Spleen (tissue), 11 donors: ENCODE measurements around the gene RCN1. TPM values are rescaled to one million over a fixed set of nuclear protein-coding genes. Genes with fewer than 3 reads are reported as not detected.
A peak's percentile ranks its signal among the peaks of the same experiment; 100 is the strongest.

Experiments used
- DNase-seq: peaks from one replicate; pipeline ENCODE4 v3.0.0-alpha.2; 2020
- H3K27ac ChIP-seq, 8 donors: fragments of 200-600 bp; sonication (generic) in 7 of 8; 1 replicate in 4 of 8; 2 replicates in 4 of 8; pipeline versions ENCODE4 v1.5.0 to v1.8.0; 2016 to 2021; ENCODE audit warnings: inconsistent platforms in 4 of 8, mild to moderate bottlenecking in 4 of 8, moderate library complexity in 1 of 8
- H3K27me3 ChIP-seq, 7 donors: fragments of 200-600 bp; sonication (generic) in 6 of 7; replicated peaks in 1 of 7; 1 replicate in 4 of 7; 2 replicates in 3 of 7; pipeline versions ENCODE4 v1.5.0 to v1.8.0; 2016 to 2021; ENCODE audit warnings: inconsistent platforms in 3 of 7, mild to moderate bottlenecking in 1 of 7
- H3K36me3 ChIP-seq, 6 donors: fragments of 200-600 bp; sonication (generic) in 5 of 6; 1 replicate in 4 of 6; 2 replicates in 2 of 6; pipeline versions ENCODE4 v1.5.0 to v1.8.0; 2016 to 2021; ENCODE audit warnings: inconsistent platforms in 2 of 6
- H3K4me1 ChIP-seq, 6 donors: fragments of 200-600 bp; sonication (generic) in 5 of 6; 1 replicate in 3 of 6; 2 replicates in 3 of 6; pipeline versions ENCODE4 v1.5.0 to v1.8.0; 2016 to 2021; ENCODE audit warnings: inconsistent platforms in 3 of 6
- H3K4me3 ChIP-seq, 8 donors: fragments of 200-600 bp; sonication (generic) in 7 of 8; 1 replicate in 4 of 8; 2 replicates in 4 of 8; pipeline versions ENCODE4 v1.5.0 to v1.8.0; 2016 to 2021; ENCODE audit warnings: inconsistent platforms in 4 of 8, mild to moderate bottlenecking in 4 of 8, moderate library complexity in 2 of 8
- H3K9me3 ChIP-seq, 8 donors: fragments of 200-600 bp; sonication (generic) in 7 of 8; 1 replicate in 4 of 8; 2 replicates in 4 of 8; pipeline versions ENCODE4 v1.5.0 to v1.8.0; 2016 to 2021; ENCODE audit warnings: inconsistent platforms in 4 of 8
- POLR2A ChIP-seq, 3 donors: fragments of 450-650 bp; IDR thresholded peaks; one replicate each; pipeline ENCODE4 v1.5.1; 2017; ENCODE audit warnings: antibody characterized with exemption in 3 of 3, mild to moderate bottlenecking in 1 of 3
- POLR2AphosphoS5 ChIP-seq, 3 donors: sonication (generic); formaldehyde crosslinking; IDR thresholded peaks; one replicate each; pipeline ENCODE4 v1.5.1; 2017; ENCODE audit warnings: antibody characterized with exemption in 3 of 3
- WGBS, 5 donors: extraction: QIAGEN DNeasy Blood & Tissue Kit in 3 of 5; methylation state at CpG; one replicate each; pipeline versions ENCODE4 v1.1.5 to v1.1.7; 2013 to 2018; 5-methylcytosine and 5-hydroxymethylcytosine counted together
- intact Hi-C: fragments of 100-400 bp; cut with DNase I; formaldehyde crosslinking; loops from one replicate; pipeline ENCODE4 v1.15.0; 2023; ENCODE audit warnings: low total_unique reads
- polyA plus RNA-seq, 3 donors: library from polyadenylated mRNA; stranded (reverse); fragments of 200-250 nt; gene quantifications; one replicate each; pipeline ENCODE4 v1.2.1, GENCODE V29; 2013
- total RNA-seq, 7 donors: library from RNA; depleted of rRNA in 3 of 7; stranded (reverse); fragments of >200 nt in 3 of 7; fragmentation: NEBNext Ultra II Directional in 4 of 7; extraction: Animal tissue kit (Norgen Biotek cat#: 25700) in 4 of 7; gene quantifications; one replicate each; pipeline versions ENCODE4 v1.1.0 to v1.2.1, GENCODE V29; 2016 to 2021
- TF ChIP-seq, protein P1 (sequence below), 11 experiments: fragments of 200-600 bp in 7 of 11; fragments of 450-650 bp in 4 of 11; sonication (generic) in 4 of 11; IDR thresholded peaks in 8 of 11; conservative IDR thresholded peaks in 3 of 11; 1 replicate in 7 of 11; 2 replicates in 4 of 11; pipeline versions ENCODE4 v1.4.0 to v1.8.0; 2016 to 2021; ENCODE audit warnings: antibody characterized with exemption in 11 of 11, inconsistent platforms in 4 of 11, mild to moderate bottlenecking in 1 of 11
- donor health status: healthy with polysubstance abuse.
- donor health status: DM: no; HTN: no; CAD: no; lungs with moderate emphysema.
- donor health status: DM: no; HTN: no; CAD: no.
- donor health status: Bipolar disorder and iron deficiency.
- donor health status: healthy.
- donor health status: DM: no; HTN: no; CAD: no.
- donor health status: DM: yes; HTN: yes; CAD: no.

RCN1 gene
- total and polyA plus RNA-seq, 10 donors, result 23.3 to 53.8 (median 38.2) TPM

DNA sequence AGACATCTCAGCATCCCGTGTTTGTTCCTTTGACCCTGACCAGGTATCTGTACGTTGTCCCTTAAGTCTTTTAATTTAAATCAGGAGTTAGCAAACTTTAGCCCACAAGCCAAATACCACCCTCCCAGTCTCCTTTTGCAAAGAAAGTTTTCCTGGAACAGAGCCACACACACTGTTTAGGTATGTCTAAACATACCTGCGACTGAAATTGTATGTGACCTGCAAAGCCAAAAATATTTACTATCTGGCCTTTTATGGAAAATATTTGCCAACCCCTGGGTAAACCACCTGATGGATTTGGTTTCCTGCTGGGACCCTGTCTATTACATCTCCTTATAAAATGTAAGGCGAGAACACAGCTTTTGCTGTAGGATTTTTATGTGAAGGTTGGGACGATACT is 20.2 kb upstream of the RCN1 start:
- intact Hi-C loops, result no loop called here
- Histone ChIP-seq H3K36me3 (no peaks in the 10 kb centered on the region), H3K27me3 (peaks cover 0 to 38% (median 0%) of the 10 kb centered on the region in 7 donors), H3K4me3 (no peak overlapping the region), H3K9me3 (no peaks in the 10 kb centered on the region), H3K27ac (no peak overlapping the region), H3K4me1 (no peaks in the 10 kb centered on the region)
- 81 to 92% (median 87%) methylated on average over 5 of the region's 5 CpGs for WGBS, 5 donors
- no peak for DNase-seq
- TF ChIP-seq POLR2AphosphoS5 (IDR thresholded peaks at IDR 0.05), result no peak
- no peak for TF ChIP-seq POLR2A (IDR thresholded peaks at IDR 0.05)
- TF ChIP-seq, protein P1, sequence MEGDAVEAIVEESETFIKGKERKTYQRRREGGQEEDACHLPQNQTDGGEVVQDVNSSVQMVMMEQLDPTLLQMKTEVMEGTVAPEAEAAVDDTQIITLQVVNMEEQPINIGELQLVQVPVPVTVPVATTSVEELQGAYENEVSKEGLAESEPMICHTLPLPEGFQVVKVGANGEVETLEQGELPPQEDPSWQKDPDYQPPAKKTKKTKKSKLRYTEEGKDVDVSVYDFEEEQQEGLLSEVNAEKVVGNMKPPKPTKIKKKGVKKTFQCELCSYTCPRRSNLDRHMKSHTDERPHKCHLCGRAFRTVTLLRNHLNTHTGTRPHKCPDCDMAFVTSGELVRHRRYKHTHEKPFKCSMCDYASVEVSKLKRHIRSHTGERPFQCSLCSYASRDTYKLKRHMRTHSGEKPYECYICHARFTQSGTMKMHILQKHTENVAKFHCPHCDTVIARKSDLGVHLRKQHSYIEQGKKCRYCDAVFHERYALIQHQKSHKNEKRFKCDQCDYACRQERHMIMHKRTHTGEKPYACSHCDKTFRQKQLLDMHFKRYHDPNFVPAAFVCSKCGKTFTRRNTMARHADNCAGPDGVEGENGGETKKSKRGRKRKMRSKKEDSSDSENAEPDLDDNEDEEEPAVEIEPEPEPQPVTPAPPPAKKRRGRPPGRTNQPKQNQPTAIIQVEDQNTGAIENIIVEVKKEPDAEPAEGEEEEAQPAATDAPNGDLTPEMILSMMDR (IDR thresholded peaks at IDR 0.05 in 8 of 11, conservative IDR thresholded peaks at IDR 0.05 in 3 of 11), result no peak

GRCh38 chr11:32071811-32072210 is 19.1 kb upstream of the RCN1 start:
- intact Hi-C loops, result no loop called here
- Histone ChIP-seq H3K4me1 (no peaks in the 10 kb centered on the region), H3K9me3 (no peaks in the 10 kb centered on the region), H3K27ac (no peak overlapping the region), H3K36me3 (no peaks in the 10 kb centered on the region), H3K4me3 (no peak overlapping the region), H3K27me3 (peaks cover 0 to 30% (median 0%) of the 10 kb centered on the region in 7 donors)
- no peak for DNase-seq
- no peak for TF ChIP-seq POLR2A (IDR thresholded peaks at IDR 0.05)
- TF ChIP-seq, protein P1 (IDR thresholded peaks at IDR 0.05 in 8 of 11, conservative IDR thresholded peaks at IDR 0.05 in 3 of 11), result peak in 2 of 11 experiments; percentile 17 to 32
- 56 to 78% (median 64%) methylated on average over 4 of the region's 4 CpGs for WGBS, 5 donors

GRCh38 chr11:32072872-32073643 is 17.8 kb upstream of the RCN1 start:
- peaks cover 0 to 18% (median 0%) of the 10 kb centered on the region in 7 donors for H3K27me3 ChIP-seq
- H3K27ac ChIP-seq, result no peak overlapping the region
- H3K4me3 ChIP-seq, result no peak overlapping the region
- intact Hi-C loops, result no loop called here
- no peaks in the 10 kb centered on the region for H3K9me3 ChIP-seq
- H3K36me3 ChIP-seq, result no peaks in the 10 kb centered on the region
- TF ChIP-seq POLR2A (IDR thresholded peaks at IDR 0.05), result no peak
- no peak for TF ChIP-seq POLR2AphosphoS5 (IDR thresholded peaks at IDR 0.05)
- TF ChIP-seq, protein P1 (IDR thresholded peaks at IDR 0.05 in 8 of 11, conservative IDR thresholded peaks at IDR 0.05 in 3 of 11), result no peak
- WGBS, 5 donors, result 64 to 70% (median 66%) methylated on average over 12 of the region's 12 CpGs
- DNase-seq, result no peak
- no peaks in the 10 kb centered on the region for H3K4me1 ChIP-seq

GRCh38 chr11:32073644-32074026 is 17.2 kb upstream of the RCN1 start:
- H3K9me3 ChIP-seq, result no peaks in the 10 kb centered on the region
- no peaks in the 10 kb centered on the region for H3K36me3 ChIP-seq
- no peak for DNase-seq
- TF ChIP-seq, protein P1 (IDR thresholded peaks at IDR 0.05 in 8 of 11, conservative IDR thresholded peaks at IDR 0.05 in 3 of 11), result no peak
- no peak for TF ChIP-seq POLR2A (IDR thresholded peaks at IDR 0.05)
- no peak for TF ChIP-seq POLR2AphosphoS5 (IDR thresholded peaks at IDR 0.05)
- no peaks in the 10 kb centered on the region for H3K4me1 ChIP-seq
- H3K27ac ChIP-seq, result no peak overlapping the region
- intact Hi-C loops, result no loop called here
- peaks cover 0 to 14% (median 0%) of the 10 kb centered on the region in 7 donors for H3K27me3 ChIP-seq
- 80 to 90% (median 84%) methylated on average over 1 of the region's 1 CpG for WGBS, 5 donors
- no peak overlapping the region for H3K4me3 ChIP-seq
